HepG2 (cell line): Measurements from ENCODE around the gene EGR1. TPM values are rescaled to one million over a fixed set of nuclear protein-coding genes. Genes with fewer than 3 reads are reported as not detected.
"Not testable (repeated sequence)": the region's sequence is repeated elsewhere in the genome, so short reads cannot be mapped to it uniquely, and the experiment has no call there.

Source experiments
- BCL6 ChIP-seq: IDR thresholded peaks from 2 replicates; pipeline ENCODE4 v1.6.1; 2016; ENCODE audit warnings: missing genetic modification reagents, missing compliant biosample characterization
- CEBPB ChIP-seq: IDR thresholded peaks from 2 replicates; pipeline ENCODE4 v1.6.1; 2011; ENCODE audit warnings: low read depth, low read length, improper control_type of control experiment, borderline replicate concordance
- CREM ChIP-seq, 2 experiments: sonication (generic) in 1 of 2; formaldehyde crosslinking in 1 of 2; IDR thresholded peaks; 2 replicates each; pipeline versions ENCODE4 v1.4.0 to v1.6.1; 2016 to 2020; ENCODE audit warnings: antibody characterized with exemption in 1 of 2, mild to moderate bottlenecking in 1 of 2, missing genetic modification reagents in 1 of 2
- ELF3 ChIP-seq: IDR thresholded peaks from 2 replicates; pipeline ENCODE4 v1.6.1; 2016; ENCODE audit warnings: missing genetic modification reagents, missing compliant biosample characterization
- EP300 ChIP-seq, 3 experiments: sonication (generic) in 1 of 3; formaldehyde crosslinking in 1 of 3; IDR thresholded peaks; 2 replicates each; pipeline versions ENCODE4 v1.5.1 to v1.6.1; 2011 to 2020; ENCODE audit warnings: low read depth in 2 of 3, low read length in 2 of 3, borderline replicate concordance in 1 of 3, improper control_type of control experiment in 1 of 3, mild to moderate bottlenecking in 1 of 3, missing genetic modification reagents in 1 of 3, moderate library complexity in 1 of 3
- ETV5 ChIP-seq: IDR thresholded peaks from 2 replicates; pipeline ENCODE4 v1.6.1; 2018; ENCODE audit warnings: missing biosample characterization, missing genetic modification reagents, inconsistent platforms, borderline replicate concordance
- HDAC2 ChIP-seq: sonication (generic); formaldehyde crosslinking; IDR thresholded peaks from 2 replicates; pipeline ENCODE4 v1.4.0; 2020; ENCODE audit warnings: missing genetic modification reagents
- LCORL ChIP-seq, 2 experiments: fragments of 450-650 bp in 1 of 2; sonication (generic) in 1 of 2; formaldehyde crosslinking in 1 of 2; IDR thresholded peaks; 2 replicates each; pipeline versions ENCODE4 v1.5.0 to v1.6.1; 2017 to 2020; ENCODE audit warnings: antibody characterized with exemption in 1 of 2, missing genetic modification reagents in 1 of 2
- MED1 ChIP-seq: sonication (generic); formaldehyde crosslinking; IDR thresholded peaks from 2 replicates; pipeline ENCODE4 v1.4.0; 2020; ENCODE audit warnings: missing genetic modification reagents
- MIXL1 ChIP-seq: IDR thresholded peaks from 2 replicates; pipeline ENCODE4 v1.6.1; 2016
- NAIF1 ChIP-seq: sonication (generic); formaldehyde crosslinking; IDR thresholded peaks from 2 replicates; pipeline ENCODE4 v1.5.0; 2020; ENCODE audit warnings: mild to moderate bottlenecking, missing genetic modification reagents, borderline replicate concordance
- NR2F6 ChIP-seq, 2 experiments: IDR thresholded peaks; 2 replicates each; pipeline ENCODE4 v1.6.1; 2016; ENCODE audit warnings: antibody characterized with exemption in 1 of 2, mild to moderate bottlenecking in 1 of 2
- POLR2AphosphoS2 ChIP-seq: IDR thresholded peaks from 2 replicates; pipeline ENCODE4 v1.6.1; 2011; ENCODE audit warnings: low read depth, low read length, improper control_type of control experiment
- RARA ChIP-seq: IDR thresholded peaks from 2 replicates; pipeline ENCODE4 v1.6.1; 2016; ENCODE audit warnings: missing genetic modification reagents, missing compliant biosample characterization
- SOX13 ChIP-seq, 3 experiments: fragments of 450-650 bp in 1 of 3; sonication (generic) in 1 of 3; formaldehyde crosslinking in 1 of 3; IDR thresholded peaks in 2 of 3; conservative IDR thresholded peaks in 1 of 3; 2 replicates each; pipeline versions ENCODE4 v1.5.0 to v1.6.1; 2016 to 2020; ENCODE audit warnings: antibody characterized with exemption in 1 of 3, mild to moderate bottlenecking in 1 of 3, missing compliant biosample characterization in 1 of 3, missing genetic modification reagents in 1 of 3, moderate library complexity in 1 of 3
- SOX5 ChIP-seq: IDR thresholded peaks from 2 replicates; pipeline ENCODE4 v1.6.1; 2016; ENCODE audit warnings: borderline replicate concordance
- TBX3 ChIP-seq: fragments of 450-650 bp; IDR thresholded peaks from 2 replicates; pipeline ENCODE4 v1.6.1; 2017; ENCODE audit warnings: antibody characterized with exemption, mild to moderate bottlenecking, inconsistent platforms, borderline replicate concordance
- TEAD3 ChIP-seq: optimal IDR thresholded peaks from 2 replicates; pipeline ENCODE3; 2016; ENCODE audit warnings: borderline replicate concordance
- ZBTB21 ChIP-seq: sonication (generic); formaldehyde crosslinking; IDR thresholded peaks from 2 replicates; pipeline ENCODE4 v1.4.0; 2020; ENCODE audit warnings: missing genetic modification reagents
- ZNF335 ChIP-seq: sonication (generic); formaldehyde crosslinking; IDR thresholded peaks from 2 replicates; pipeline ENCODE4 v1.4.0; 2020; ENCODE audit warnings: missing genetic modification reagents
- ZNF614 ChIP-seq: IDR thresholded peaks from 2 replicates; pipeline ENCODE4 v1.6.1; 2018; ENCODE audit warnings: missing biosample characterization, missing genetic modification reagents, inconsistent platforms, borderline replicate concordance
- polyA plus RNA-seq, 8 experiments: library from polyadenylated mRNA; depleted of rRNA in 3 of 8; stranded (reverse) in 7 of 8; unstranded in 1 of 8; fragments of >200 nt; fragmentation: Illumina TruSeq in 4 of 8; extraction: Trizol in 4 of 8; gene quantifications; 2 replicates each; pipeline versions ENCODE4 v1.2.1 to v1.2.3, GENCODE V29; 2011 to 2016; ENCODE audit warnings: low read depth in 4 of 8, missing spikeins in 1 of 8, mixed read lengths in 1 of 8; ENCODE audit not compliant: insufficient read depth in 1 of 8
- total RNA-seq, 5 experiments: library from RNA; depleted of rRNA; stranded (reverse); fragments of >200 nt; fragmentation: Illumina TruSeq; extraction: Trizol; gene quantifications; 2 replicates each; pipeline ENCODE4 v1.2.3, GENCODE V29; 2016; ENCODE audit warnings: low read depth in 1 of 5
- TF ChIP-seq, protein P1 (sequence below): IDR thresholded peaks from 2 replicates; pipeline ENCODE4 v1.6.1; 2018; ENCODE audit warnings: missing genetic modification reagents, mild to moderate bottlenecking, missing compliant biosample characterization
- TF ChIP-seq, protein P2 (sequence below): IDR thresholded peaks from 2 replicates; pipeline ENCODE4 v1.6.1; 2016; ENCODE audit warnings: low read depth, missing genetic modification reagents, missing compliant biosample characterization

EGR1 gene
- total and polyA plus RNA-seq, 2 of the 13 experiments (the other 11 are each of a cell fraction or from before 2014, with no cell fraction given), result 4.1 to 4.5 TPM

DNA sequence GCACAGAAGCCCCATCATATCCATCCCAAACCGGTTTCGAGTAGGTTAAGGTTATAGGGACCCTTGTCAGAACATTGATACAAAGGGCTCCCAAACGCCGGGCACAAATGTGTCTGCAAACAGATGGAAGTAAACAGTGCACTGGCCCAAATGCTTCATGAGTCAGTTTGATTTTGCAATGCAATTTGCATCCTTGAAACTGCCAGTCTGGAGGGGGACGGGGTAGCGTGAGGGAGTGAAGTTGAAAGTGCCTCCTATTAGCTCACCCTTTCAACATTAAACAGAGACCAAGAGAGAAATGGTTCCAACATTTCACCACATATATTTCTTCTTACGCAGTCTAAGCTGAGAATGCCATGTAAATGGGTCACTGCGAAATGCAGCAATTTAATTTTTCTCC lies 42.2 kb downstream of the EGR1 start (continued):
- TF ChIP-seq MED1 (CRISPR knock-in tag), result peak; percentile 50; the same call in 1 of the 2 replicates
- TF ChIP-seq RARA, result peak; percentile 36; the same call in 1 of the 2 replicates
- TF ChIP-seq BCL6, result peak; percentile 29; the same call in 1 of the 2 replicates
- 0 out of 2 replicates have a peak, but pooled peaks have one; percentile 29 for TF ChIP-seq MIXL1 (CRISPR knock-in tag)
- 0 out of 2 replicates have a peak, but pooled peaks have one; percentile 48 for TF ChIP-seq ZNF335 (CRISPR knock-in tag)
- peak; percentile 68; the same call in 1 of the 2 replicates for TF ChIP-seq LCORL (IDR thresholded peaks at IDR 0.05)
- peak; percentile 89 for TF ChIP-seq LCORL (CRISPR knock-in tag; IDR thresholded peaks at IDR 0.05)
- TF ChIP-seq POLR2AphosphoS2, result 0 out of 2 replicates have a peak, but pooled peaks have one; percentile 39
- TF ChIP-seq, protein P1, sequence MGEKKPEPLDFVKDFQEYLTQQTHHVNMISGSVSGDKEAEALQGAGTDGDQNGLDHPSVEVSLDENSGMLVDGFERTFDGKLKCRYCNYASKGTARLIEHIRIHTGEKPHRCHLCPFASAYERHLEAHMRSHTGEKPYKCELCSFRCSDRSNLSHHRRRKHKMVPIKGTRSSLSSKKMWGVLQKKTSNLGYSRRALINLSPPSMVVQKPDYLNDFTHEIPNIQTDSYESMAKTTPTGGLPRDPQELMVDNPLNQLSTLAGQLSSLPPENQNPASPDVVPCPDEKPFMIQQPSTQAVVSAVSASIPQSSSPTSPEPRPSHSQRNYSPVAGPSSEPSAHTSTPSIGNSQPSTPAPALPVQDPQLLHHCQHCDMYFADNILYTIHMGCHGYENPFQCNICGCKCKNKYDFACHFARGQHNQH (CRISPR knock-in tag), result peak; percentile 62
- TF ChIP-seq ETV5, result peak; percentile 48; the same call in 1 of the 2 replicates
- 0 out of 2 replicates have a peak, but pooled peaks have one; percentile 17 for TF ChIP-seq ZBTB21
- TF ChIP-seq SOX5, result peak; percentile 65; the same call in 1 of the 2 replicates
- peak; percentile 43; the same call in 1 of the 2 replicates for TF ChIP-seq NAIF1
- peak; percentile 35; the same call in 1 of the 2 replicates for TF ChIP-seq CREM (IDR thresholded peaks at IDR 0.05)
- not testable (repeated sequence) for TF ChIP-seq CREM (CRISPR knock-in tag; IDR thresholded peaks at IDR 0.05); EP300 (CRISPR knock-in tag; IDR thresholded peaks at IDR 0.05; ENCODE audit: borderline replicate concordance); SOX13 (IDR thresholded peaks at IDR 0.05); NR2F6 (IDR thresholded peaks at IDR 0.05)
- peak; percentile 61; the same call in 1 of the 2 replicates for TF ChIP-seq ZNF614 (CRISPR knock-in tag)
- 0 out of 2 replicates have a peak, but pooled peaks have one; percentile 12 for TF ChIP-seq TBX3
- TF ChIP-seq ELF3 (CRISPR knock-in tag), result peak; percentile 58
- TF ChIP-seq, protein P2, sequence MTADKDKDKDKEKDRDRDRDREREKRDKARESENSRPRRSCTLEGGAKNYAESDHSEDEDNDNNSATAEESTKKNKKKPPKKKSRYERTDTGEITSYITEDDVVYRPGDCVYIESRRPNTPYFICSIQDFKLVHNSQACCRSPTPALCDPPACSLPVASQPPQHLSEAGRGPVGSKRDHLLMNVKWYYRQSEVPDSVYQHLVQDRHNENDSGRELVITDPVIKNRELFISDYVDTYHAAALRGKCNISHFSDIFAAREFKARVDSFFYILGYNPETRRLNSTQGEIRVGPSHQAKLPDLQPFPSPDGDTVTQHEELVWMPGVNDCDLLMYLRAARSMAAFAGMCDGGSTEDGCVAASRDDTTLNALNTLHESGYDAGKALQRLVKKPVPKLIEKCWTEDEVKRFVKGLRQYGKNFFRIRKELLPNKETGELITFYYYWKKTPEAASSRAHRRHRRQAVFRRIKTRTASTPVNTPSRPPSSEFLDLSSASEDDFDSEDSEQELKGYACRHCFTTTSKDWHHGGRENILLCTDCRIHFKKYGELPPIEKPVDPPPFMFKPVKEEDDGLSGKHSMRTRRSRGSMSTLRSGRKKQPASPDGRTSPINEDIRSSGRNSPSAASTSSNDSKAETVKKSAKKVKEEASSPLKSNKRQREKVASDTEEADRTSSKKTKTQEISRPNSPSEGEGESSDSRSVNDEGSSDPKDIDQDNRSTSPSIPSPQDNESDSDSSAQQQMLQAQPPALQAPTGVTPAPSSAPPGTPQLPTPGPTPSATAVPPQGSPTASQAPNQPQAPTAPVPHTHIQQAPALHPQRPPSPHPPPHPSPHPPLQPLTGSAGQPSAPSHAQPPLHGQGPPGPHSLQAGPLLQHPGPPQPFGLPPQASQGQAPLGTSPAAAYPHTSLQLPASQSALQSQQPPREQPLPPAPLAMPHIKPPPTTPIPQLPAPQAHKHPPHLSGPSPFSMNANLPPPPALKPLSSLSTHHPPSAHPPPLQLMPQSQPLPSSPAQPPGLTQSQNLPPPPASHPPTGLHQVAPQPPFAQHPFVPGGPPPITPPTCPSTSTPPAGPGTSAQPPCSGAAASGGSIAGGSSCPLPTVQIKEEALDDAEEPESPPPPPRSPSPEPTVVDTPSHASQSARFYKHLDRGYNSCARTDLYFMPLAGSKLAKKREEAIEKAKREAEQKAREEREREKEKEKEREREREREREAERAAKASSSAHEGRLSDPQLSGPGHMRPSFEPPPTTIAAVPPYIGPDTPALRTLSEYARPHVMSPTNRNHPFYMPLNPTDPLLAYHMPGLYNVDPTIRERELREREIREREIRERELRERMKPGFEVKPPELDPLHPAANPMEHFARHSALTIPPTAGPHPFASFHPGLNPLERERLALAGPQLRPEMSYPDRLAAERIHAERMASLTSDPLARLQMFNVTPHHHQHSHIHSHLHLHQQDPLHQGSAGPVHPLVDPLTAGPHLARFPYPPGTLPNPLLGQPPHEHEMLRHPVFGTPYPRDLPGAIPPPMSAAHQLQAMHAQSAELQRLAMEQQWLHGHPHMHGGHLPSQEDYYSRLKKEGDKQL (CRISPR knock-in tag), result peak; percentile 37; the same call in 1 of the 2 replicates
- TF ChIP-seq TEAD3 (CRISPR knock-in tag), result peak; percentile 34
- peak; percentile 12 to 67; a peak in 1 of 4 replicates for TF ChIP-seq EP300 (IDR thresholded peaks at IDR 0.05; ENCODE audit: low read depth in 2 of 2, low read length in 2 of 2)
- TF ChIP-seq HDAC2, result peak; percentile 77; the same call in 1 of the 2 replicates
- TF ChIP-seq SOX13 (CRISPR knock-in tag; conservative IDR thresholded peaks at IDR 0.05 in 1 of 2, IDR thresholded peaks at IDR 0.05 in 1 of 2), result peak in 1 of 2 experiments; percentile 64; a peak in 2 of 4 replicates
- peak; percentile 48; the same call in 1 of the 2 replicates for TF ChIP-seq NR2F6 (CRISPR knock-in tag; IDR thresholded peaks at IDR 0.05)
- TF ChIP-seq CEBPB, result peak; percentile 87
